DMS79 treated with DMSO at 0.1 percent for 48 hours (cell line): ENCODE data around the gene TMEM9.

Experiments used
- DNase-seq: peaks from one replicate; lab custom pipeline; 2025; lab: John Stamatoyannopoulos, UW

TMEM9 gene

GRCh38 chr1:201154389-201155165 is at the start of gene TMEM9:
TMEM9 (minus strand) TSS chr1:201154474; CDS start chr1:201153923, 551 bp downstream.
- DNase-seq: peak; percentile 79

GRCh38 chr1:201198598-201198997 is 44.3 kb upstream of the TMEM9 start:
- DNase-seq: no peak

GRCh38 chr1:201194046-201194445 is 39.8 kb upstream of the TMEM9 start:
- no peak for DNase-seq

- DNase-seq: no peak
Measured at GRCh38 chr1:201192261-201192788, 38.1 kb upstream of the TMEM9 start.

- DNase-seq: no peak
Measured at GRCh38 chr1:201191653-201192260, 37.5 kb upstream of the TMEM9 start.

- no peak for DNase-seq
Measured at GRCh38 chr1:201190624-201191051, 36.4 kb upstream of the TMEM9 start, which contains the start of gene IGFN1. IGFN1 (plus strand) TSS chr1:201190824; CDS start chr1:201193294, 2,470 bp downstream.

- no peak for DNase-seq
Measured at GRCh38 chr1:201190005-201190404, 35.7 kb upstream of the TMEM9 start.

- no peak for DNase-seq
Measured at GRCh38 chr1:201189085-201189484, 34.8 kb upstream of the TMEM9 start.

- no peak for DNase-seq
Measured at GRCh38 chr1:201186192-201186591, 31.9 kb upstream of the TMEM9 start.

GRCh38 chr1:201185527-201186128 is 31.4 kb upstream of the TMEM9 start:
- no peak for DNase-seq

GRCh38 chr1:201185123-201185453 is 30.8 kb upstream of the TMEM9 start:
- DNase-seq: no peak

GRCh38 chr1:201184307-201185122 is 30.2 kb upstream of the TMEM9 start:
- DNase-seq: no peak

- DNase-seq: no peak
Measured at GRCh38 chr1:201183753-201184152, 29.5 kb upstream of the TMEM9 start.

- DNase-seq: no peak
Measured at GRCh38 chr1:201183209-201183608, 28.9 kb upstream of the TMEM9 start.

GRCh38 chr1:201181726-201182125 is 27.5 kb upstream of the TMEM9 start:
- DNase-seq: no peak

GRCh38 chr1:201181323-201181722 is 27.0 kb upstream of the TMEM9 start:
- DNase-seq: no peak

- DNase-seq: no peak
Measured at GRCh38 chr1:201180901-201181300, 26.6 kb upstream of the TMEM9 start.

GRCh38 chr1:201180141-201180540 is 25.9 kb upstream of the TMEM9 start:
- no peak for DNase-seq

GRCh38 chr1:201178718-201179117 is 24.4 kb upstream of the TMEM9 start:
- DNase-seq: no peak

- DNase-seq: no peak
Measured at GRCh38 chr1:201176940-201177339, 22.7 kb upstream of the TMEM9 start.

GRCh38 chr1:201175820-201176500 is 21.7 kb upstream of the TMEM9 start:
- no peak for DNase-seq
